Tibial nerve (tissue), 3 donors: ENCODE results near the gene COX11.

Experiments used
- POLR2A ChIP-seq, 2 donors: fragments of 450-650 bp; IDR thresholded peaks; one replicate each; pipeline ENCODE4 v1.6.1; 2017; ENCODE audit warnings: antibody characterized with exemption in 2 of 2, mild to moderate bottlenecking in 2 of 2, moderate library complexity in 2 of 2
- TF ChIP-seq, protein P1 (sequence below), 5 experiments: fragments of 200-600 bp in 3 of 5; fragments of 450-650 bp in 2 of 5; sonication (generic) in 3 of 5; IDR thresholded peaks; one replicate each; pipeline ENCODE4 v1.5.1; 2016 to 2019; ENCODE audit warnings: antibody characterized with exemption in 5 of 5, mild to moderate bottlenecking in 3 of 5, moderate library complexity in 2 of 5

DNA sequence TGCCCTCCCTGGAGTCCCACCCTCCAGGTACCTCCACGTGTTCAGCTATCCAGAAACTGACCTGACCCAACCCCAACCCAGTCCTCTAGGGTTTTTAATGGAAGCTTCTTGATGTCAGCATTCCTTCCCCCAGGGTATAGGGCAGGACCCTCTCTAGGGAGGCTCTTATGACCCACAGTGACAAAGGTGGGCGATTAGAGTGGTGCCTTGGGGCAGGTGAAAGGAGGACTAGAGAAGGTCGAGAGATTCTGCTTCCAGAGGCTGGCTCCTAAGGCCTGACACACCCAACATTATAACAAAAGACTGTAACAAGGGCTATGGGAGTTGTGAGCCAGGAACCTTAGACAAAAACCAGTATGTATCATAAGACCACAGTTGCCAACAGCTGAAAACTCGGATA is 17.2 kb downstream of the COX11 start:
- TF ChIP-seq, protein P1, sequence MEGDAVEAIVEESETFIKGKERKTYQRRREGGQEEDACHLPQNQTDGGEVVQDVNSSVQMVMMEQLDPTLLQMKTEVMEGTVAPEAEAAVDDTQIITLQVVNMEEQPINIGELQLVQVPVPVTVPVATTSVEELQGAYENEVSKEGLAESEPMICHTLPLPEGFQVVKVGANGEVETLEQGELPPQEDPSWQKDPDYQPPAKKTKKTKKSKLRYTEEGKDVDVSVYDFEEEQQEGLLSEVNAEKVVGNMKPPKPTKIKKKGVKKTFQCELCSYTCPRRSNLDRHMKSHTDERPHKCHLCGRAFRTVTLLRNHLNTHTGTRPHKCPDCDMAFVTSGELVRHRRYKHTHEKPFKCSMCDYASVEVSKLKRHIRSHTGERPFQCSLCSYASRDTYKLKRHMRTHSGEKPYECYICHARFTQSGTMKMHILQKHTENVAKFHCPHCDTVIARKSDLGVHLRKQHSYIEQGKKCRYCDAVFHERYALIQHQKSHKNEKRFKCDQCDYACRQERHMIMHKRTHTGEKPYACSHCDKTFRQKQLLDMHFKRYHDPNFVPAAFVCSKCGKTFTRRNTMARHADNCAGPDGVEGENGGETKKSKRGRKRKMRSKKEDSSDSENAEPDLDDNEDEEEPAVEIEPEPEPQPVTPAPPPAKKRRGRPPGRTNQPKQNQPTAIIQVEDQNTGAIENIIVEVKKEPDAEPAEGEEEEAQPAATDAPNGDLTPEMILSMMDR (IDR thresholded peaks at IDR 0.05) = no peak
- no peak for TF ChIP-seq POLR2A (IDR thresholded peaks at IDR 0.05)
